ENCODE measurements around the gene ZNF436. TPM values are rescaled to one million over a fixed set of nuclear protein-coding genes. Genes with fewer than 3 reads are reported as not detected.

The ZNF436 gene
- total and polyA plus RNA-seq, 2 experiments from 2014 or later: 9.4 to 16.2 TPM

DNA sequence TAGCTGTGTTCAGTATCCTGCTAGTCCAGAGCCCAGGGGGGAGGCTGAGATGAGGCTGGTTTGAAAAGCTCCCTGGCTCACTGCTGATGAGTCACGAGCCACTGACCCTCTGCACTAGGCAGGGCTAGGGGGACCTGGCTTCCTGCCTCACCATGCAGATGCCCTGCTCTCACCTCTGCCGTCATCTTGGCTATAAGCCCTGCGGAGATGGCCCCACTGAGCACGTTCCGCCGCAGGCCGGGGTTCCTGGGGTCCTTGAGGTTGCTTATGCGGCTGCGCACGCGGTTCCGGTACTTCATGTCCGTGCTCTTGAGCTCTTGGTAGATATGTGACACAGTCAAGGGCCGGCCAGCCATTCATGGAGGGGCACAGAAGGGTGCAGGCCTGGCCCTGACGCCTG is 24.1 kb upstream of the ZNF436 start:
- H3K79me2 ChIP-seq (ENCODE audit: insufficient read depth): no peaks in the 10 kb centered on the region
- DNase-seq: peak; percentile 68
- no peak overlapping the region for H2AFZ ChIP-seq
- H3F3A ChIP-seq (ENCODE audit: insufficient read depth): peaks cover 27% of the 10 kb centered on the region
- H3K9ac ChIP-seq: peak overlapping the region; percentile 60
- in situ Hi-C loops (cut with MboI): no loop called here
- H3K9me2 ChIP-seq (ENCODE audit: insufficient read depth): no peaks in the 10 kb centered on the region
- H3K36me3 ChIP-seq (ENCODE audit: low read depth): no peaks in the 10 kb centered on the region
- peak overlapping the region; percentile 89 for H3K27ac ChIP-seq
- H3K4me3 ChIP-seq: no peak overlapping the region; the same call in 1 of the 2 replicates
- H3K4me2 ChIP-seq (ENCODE audit: unreplicated experiment): peak overlapping the region; percentile 52
- no peaks in the 10 kb centered on the region for H4K20me1 ChIP-seq (ENCODE audit: insufficient read depth)
- peaks cover 25% of the 10 kb centered on the region for H3K4me1 ChIP-seq (ENCODE audit: insufficient read depth)
- TF ChIP-seq EZH2 (IDR thresholded peaks at IDR 0.05; ENCODE audit: insufficient read depth, poor library complexity, severe bottlenecking) (no peak), EZH2phosphoT487 (IDR thresholded peaks at IDR 0.05; ENCODE audit: insufficient read depth, low read depth) (no peak)
- no peaks in the 10 kb centered on the region for H3K9me3 ChIP-seq (ENCODE audit: low read depth)
- 67 to 77% methylated on average over 15 of the region's 15 CpGs for WGBS, 2 experiments (ENCODE audit: low coverage in 1 of 2, low lambda C conversion rate in 2 of 2, missing lambda C conversion rate in 2 of 2)
- H3K27me3 ChIP-seq (replicated peaks; ENCODE audit: insufficient read depth): no peaks in the 10 kb centered on the region

DNA sequence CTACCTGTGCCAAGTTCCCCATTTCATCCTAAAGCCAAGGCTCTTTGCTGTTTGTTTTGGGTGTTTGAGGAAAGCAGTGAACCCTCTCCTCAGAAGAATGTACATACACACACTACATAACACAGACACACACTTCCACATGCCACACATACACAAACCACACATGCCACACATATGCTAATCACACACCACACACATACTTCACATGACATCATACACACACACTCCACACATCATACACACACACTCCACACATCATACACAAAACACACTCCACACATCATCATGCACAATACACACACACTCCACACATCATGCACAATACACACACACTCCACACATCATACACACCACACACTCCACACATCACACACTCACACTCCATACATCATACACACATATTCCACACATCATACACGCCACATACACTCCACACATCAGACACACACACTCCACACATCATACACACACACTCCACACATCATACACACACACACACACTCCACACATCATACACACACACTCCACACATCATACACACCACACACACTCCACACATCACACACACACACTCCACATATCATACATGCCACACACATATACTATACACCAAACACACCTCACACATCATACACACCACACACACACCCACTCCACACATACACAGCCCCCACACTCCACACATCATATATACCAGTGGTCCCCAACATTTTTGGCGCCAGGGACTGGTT is 22.7 kb upstream of the ZNF436 start:
- no peak overlapping the region for H3K4me2 ChIP-seq (ENCODE audit: unreplicated experiment)
- peaks cover 25% of the 10 kb centered on the region for H3K4me1 ChIP-seq (ENCODE audit: insufficient read depth)
- no peaks in the 10 kb centered on the region for H3K27me3 ChIP-seq (replicated peaks; ENCODE audit: insufficient read depth)
- no peaks in the 10 kb centered on the region for H3K79me2 ChIP-seq (ENCODE audit: insufficient read depth)
- WGBS, 2 experiments (ENCODE audit: low coverage in 1 of 2, low lambda C conversion rate in 2 of 2, missing lambda C conversion rate in 2 of 2): 59 to 81% methylated on average over 2 of the region's 2 CpGs
- no peaks in the 10 kb centered on the region for H4K20me1 ChIP-seq (ENCODE audit: insufficient read depth)
- no peak overlapping the region for H2AFZ ChIP-seq
- in situ Hi-C loops (cut with MboI): no loop called here
- DNase-seq: no peak
- no peak overlapping the region for H3K4me3 ChIP-seq
- TF ChIP-seq EZH2phosphoT487 (IDR thresholded peaks at IDR 0.05; ENCODE audit: insufficient read depth, low read depth): no peak
- no peak overlapping the region for H3K27ac ChIP-seq
- peaks cover 27% of the 10 kb centered on the region for H3F3A ChIP-seq (ENCODE audit: insufficient read depth)
- H3K9ac ChIP-seq: no peak overlapping the region
- H3K9me3 ChIP-seq (ENCODE audit: low read depth): no peaks in the 10 kb centered on the region
- H3K9me2 ChIP-seq (ENCODE audit: insufficient read depth): no peaks in the 10 kb centered on the region
- no peaks in the 10 kb centered on the region for H3K36me3 ChIP-seq (ENCODE audit: low read depth)

DNA sequence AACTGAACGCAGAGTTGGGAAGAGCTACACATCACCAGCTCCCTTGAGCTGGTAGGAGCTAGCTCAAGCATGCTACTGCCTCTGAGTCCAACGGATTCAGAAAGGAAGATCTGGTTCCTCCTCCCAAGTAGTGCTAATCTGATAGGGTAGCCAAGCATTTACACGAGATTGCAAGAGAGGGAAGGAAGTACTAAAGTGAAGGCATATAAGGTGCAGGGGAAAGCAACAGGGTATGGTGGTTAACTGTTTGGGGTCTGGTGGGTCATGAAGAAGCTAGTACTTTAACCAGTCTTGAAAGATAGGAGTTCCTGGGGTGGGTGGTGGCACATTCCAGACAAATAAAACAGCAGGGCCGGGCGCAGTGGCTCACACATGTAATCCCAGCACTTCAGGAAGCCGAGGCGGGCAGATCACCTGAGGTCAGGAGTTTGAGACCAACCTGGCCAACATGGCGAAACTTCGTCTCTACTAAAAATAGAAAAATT is 20.2 kb upstream of the ZNF436 start:
- no peak overlapping the region for H2AFZ ChIP-seq
- H3K4me3 ChIP-seq: no peak overlapping the region
- peaks cover 25% of the 10 kb centered on the region for H3F3A ChIP-seq (ENCODE audit: insufficient read depth)
- H4K20me1 ChIP-seq (ENCODE audit: insufficient read depth): no peaks in the 10 kb centered on the region
- no peaks in the 10 kb centered on the region for H3K9me3 ChIP-seq (ENCODE audit: low read depth)
- TF ChIP-seq EZH2 (IDR thresholded peaks at IDR 0.05; ENCODE audit: insufficient read depth, poor library complexity, severe bottlenecking): no peak
- TF ChIP-seq EZH2phosphoT487 (IDR thresholded peaks at IDR 0.05; ENCODE audit: insufficient read depth, low read depth): no peak
- H3K27ac ChIP-seq: no peak overlapping the region
- H3K27me3 ChIP-seq (replicated peaks; ENCODE audit: insufficient read depth): no peaks in the 10 kb centered on the region
- H3K4me1 ChIP-seq (ENCODE audit: insufficient read depth): peaks cover 25% of the 10 kb centered on the region
- H3K4me2 ChIP-seq (ENCODE audit: unreplicated experiment): no peak overlapping the region
- no peak for DNase-seq
- H3K9me2 ChIP-seq (ENCODE audit: insufficient read depth): no peaks in the 10 kb centered on the region
- no peak overlapping the region for H3K9ac ChIP-seq
- no peaks in the 10 kb centered on the region for H3K79me2 ChIP-seq (ENCODE audit: insufficient read depth)
- WGBS, 2 experiments (ENCODE audit: low coverage in 1 of 2, low lambda C conversion rate in 2 of 2, missing lambda C conversion rate in 2 of 2): 55 to 66% methylated on average over 9 of the region's 9 CpGs
- no peaks in the 10 kb centered on the region for H3K36me3 ChIP-seq (ENCODE audit: low read depth)
- in situ Hi-C loops (cut with MboI): no loop called here

DNA sequence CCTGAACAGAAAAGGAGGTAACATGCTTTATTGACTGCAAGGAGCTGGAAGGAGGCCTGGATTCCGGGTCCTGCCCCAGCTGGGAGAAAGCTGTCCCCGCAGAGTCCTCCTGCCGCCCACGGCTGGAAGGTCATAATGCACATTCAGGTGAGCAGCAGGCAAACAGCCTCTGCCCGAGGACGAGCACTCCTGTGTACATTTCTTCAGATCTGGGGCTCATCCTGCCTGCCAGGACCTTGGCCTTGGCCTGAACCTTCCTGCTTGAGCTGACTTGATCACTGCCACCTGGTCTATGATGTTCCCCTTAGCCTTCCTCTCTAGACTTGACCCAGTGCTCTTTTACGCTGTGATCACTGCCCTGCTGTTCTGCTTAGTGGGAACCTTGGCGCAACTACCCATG is 17.9 kb upstream of the ZNF436 start:
- Histone ChIP-seq H4K20me1 (ENCODE audit: insufficient read depth) (no peaks in the 10 kb centered on the region), H3K9me2 (ENCODE audit: insufficient read depth) (no peaks in the 10 kb centered on the region), H3K4me3 (no peak overlapping the region), H3K4me1 (ENCODE audit: insufficient read depth) (peaks cover 15% of the 10 kb centered on the region), H3K36me3 (ENCODE audit: low read depth) (no peaks in the 10 kb centered on the region), H3K27ac (no peak overlapping the region), H3K27me3 (replicated peaks; ENCODE audit: insufficient read depth) (no peaks in the 10 kb centered on the region), H3K4me2 (ENCODE audit: unreplicated experiment) (no peak overlapping the region), H2AFZ (no peak overlapping the region), H3K9me3 (ENCODE audit: low read depth) (no peaks in the 10 kb centered on the region), H3K79me2 (ENCODE audit: insufficient read depth) (no peaks in the 10 kb centered on the region), H3K9ac (no peak overlapping the region), H3F3A (ENCODE audit: insufficient read depth) (peaks cover 14% of the 10 kb centered on the region)
- in situ Hi-C loops (cut with MboI): no loop called here
- WGBS, 2 experiments (ENCODE audit: low coverage in 1 of 2, low lambda C conversion rate in 2 of 2, missing lambda C conversion rate in 2 of 2): 85 to 86% methylated on average over 8 of the region's 8 CpGs
- TF ChIP-seq EZH2 (IDR thresholded peaks at IDR 0.05; ENCODE audit: insufficient read depth, poor library complexity, severe bottlenecking) (no peak), EZH2phosphoT487 (IDR thresholded peaks at IDR 0.05; ENCODE audit: insufficient read depth, low read depth) (no peak)
- DNase-seq: no peak
